Common myeloid progenitor, CD34-positive (primary cell): ENCODE results near the gene COG5.

ENCODE experiments used
- CTCF ChIA-PET: fragments of 350-600 bp; sonication (Branson Sonifier 250); formaldehyde crosslinking; loops from one replicate; lab custom pipeline; 2021; ENCODE audit warnings: antibody characterized with exemption; lab: Charles Lee
- POLR2A ChIA-PET: fragments of 350-600 bp; sonication (Branson Sonifier 250); formaldehyde crosslinking; loops from one replicate; lab custom pipeline; 2021; ENCODE audit warnings: antibody characterized with exemption; lab: Charles Lee
- DNase-seq, 3 donors: peaks; one replicate each; pipeline versions ENCODE4 v3.0.0 to v3.0.0-alpha.2; 2013
- H3K27ac ChIP-seq, 2 experiments: 1 replicate in 1 of 2; 2 replicates in 1 of 2; pipeline ENCODE4 v1.7.0; 2013; ENCODE audit warnings: inconsistent platforms in 2 of 2, low read length in 2 of 2, mild to moderate bottlenecking in 2 of 2, low read depth in 1 of 2, moderate library complexity in 1 of 2; ENCODE audit not compliant: severe bottlenecking in 2 of 2, insufficient read depth in 1 of 2, poor library complexity in 1 of 2
- H3K27me3 ChIP-seq, 5 experiments: replicated peaks in 2 of 5; 1 replicate in 3 of 5; 2 replicates in 2 of 5; pipeline versions ENCODE4 v1.6.1 to v1.7.0; 2013; ENCODE audit warnings: low read length in 4 of 5, mild to moderate bottlenecking in 2 of 5, moderate library complexity in 2 of 5, inconsistent platforms in 1 of 5; ENCODE audit not compliant: insufficient read depth in 5 of 5, control insufficient read depth in 4 of 5
- H3K36me3 ChIP-seq, 4 experiments: 1 replicate in 2 of 4; 2 replicates in 2 of 4; pipeline versions ENCODE4 v1.6.1 to v1.7.0; 2013; ENCODE audit warnings: low read length in 3 of 4, control low read depth in 1 of 4, mild to moderate bottlenecking in 1 of 4; ENCODE audit not compliant: control insufficient read depth in 4 of 4, insufficient read depth in 4 of 4
- H3K4me1 ChIP-seq, 4 experiments: 1 replicate in 3 of 4; 2 replicates in 1 of 4; pipeline versions ENCODE4 v1.6.1 to v1.7.1; 2013; ENCODE audit warnings: low read length in 3 of 4, mild to moderate bottlenecking in 3 of 4, control low read depth in 1 of 4, inconsistent platforms in 1 of 4, moderate library complexity in 1 of 4; ENCODE audit not compliant: control insufficient read depth in 4 of 4, insufficient read depth in 4 of 4; ENCODE audit errors: control extremely low read depth in 1 of 4
- H3K4me3 ChIP-seq, 7 experiments: 1 replicate in 4 of 7; 2 replicates in 3 of 7; pipeline versions ENCODE4 v1.5.1 to v1.7.0; 2013; ENCODE audit warnings: mild to moderate bottlenecking in 7 of 7, low read length in 6 of 7, moderate library complexity in 6 of 7, inconsistent platforms in 2 of 7, low read depth in 2 of 7, control low read depth in 1 of 7; ENCODE audit not compliant: insufficient read depth in 4 of 7, control insufficient read depth in 1 of 7; ENCODE audit errors: extremely low read depth in 1 of 7
- H3K9me3 ChIP-seq, 5 experiments: 1 replicate in 4 of 5; 2 replicates in 1 of 5; pipeline versions ENCODE4 v1.6.1 to v1.7.1; 2013; ENCODE audit warnings: low read length in 4 of 5, mild to moderate bottlenecking in 2 of 5, inconsistent platforms in 1 of 5, low read depth in 1 of 5, moderate library complexity in 1 of 5; ENCODE audit not compliant: control insufficient read depth in 4 of 5, insufficient read depth in 2 of 5; ENCODE audit errors: control extremely low read depth in 1 of 5
- WGBS: methylation state at CpG from one replicate; pipeline ENCODE4 v1.1.5; 2013; ENCODE audit not compliant: insufficient coverage; 5-methylcytosine and 5-hydroxymethylcytosine counted together

The COG5 gene

DNA sequence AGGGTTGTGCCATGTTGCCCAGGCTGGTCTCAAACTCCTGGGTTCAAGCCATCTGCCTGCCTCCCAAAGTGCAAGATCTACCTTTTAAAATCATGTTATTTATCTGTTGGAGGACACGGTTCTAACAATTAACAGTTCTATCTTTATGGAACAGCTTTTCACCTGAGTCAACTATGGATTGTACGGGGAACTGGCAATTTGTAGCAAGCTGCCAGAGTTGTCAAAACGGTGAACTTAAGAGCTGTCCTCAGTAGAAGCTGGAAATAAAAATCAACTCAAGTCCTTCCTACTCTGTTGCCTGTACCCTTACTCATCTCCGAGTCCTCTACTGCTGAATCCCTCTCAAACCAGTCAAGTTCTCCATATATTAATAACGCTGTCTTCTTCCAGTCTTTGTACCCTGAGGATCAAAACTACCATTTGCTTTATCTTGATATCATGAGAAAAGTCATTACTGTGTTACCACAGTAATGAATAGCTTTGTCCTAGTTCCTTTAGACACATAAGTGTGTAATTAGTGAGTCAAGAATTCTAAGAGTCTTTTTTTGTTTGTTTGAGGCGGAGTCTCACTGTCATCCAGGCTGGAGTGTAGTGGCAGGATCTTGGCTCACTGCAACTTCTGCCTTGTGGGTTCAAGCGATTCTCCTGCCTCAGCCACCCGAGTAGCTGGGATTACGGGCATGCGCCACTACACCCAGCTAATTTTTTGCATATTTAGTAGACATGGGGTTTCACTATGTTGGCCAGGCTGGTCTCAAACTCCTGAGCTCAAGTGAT lies 366.7 kb downstream of the COG5 start:
- no peak overlapping the region for H3K4me3 ChIP-seq
- ChIA-PET CTCF (no interaction called here), POLR2A (no interaction called here)
- 92% methylated on average over 4 of the region's 10 CpGs for WGBS
- H3K27ac ChIP-seq: no peak overlapping the region
- H3K36me3 ChIP-seq: peaks cover 25 to 74% (median 53%) of the 10 kb centered on the region in 4 experiments
- no peak for DNase-seq
- H3K4me1 ChIP-seq: peaks cover 0 to 2% (median 0%) of the 10 kb centered on the region in 4 experiments
- H3K9me3 ChIP-seq: no peaks in the 10 kb centered on the region
- no peaks in the 10 kb centered on the region for H3K27me3 ChIP-seq

DNA sequence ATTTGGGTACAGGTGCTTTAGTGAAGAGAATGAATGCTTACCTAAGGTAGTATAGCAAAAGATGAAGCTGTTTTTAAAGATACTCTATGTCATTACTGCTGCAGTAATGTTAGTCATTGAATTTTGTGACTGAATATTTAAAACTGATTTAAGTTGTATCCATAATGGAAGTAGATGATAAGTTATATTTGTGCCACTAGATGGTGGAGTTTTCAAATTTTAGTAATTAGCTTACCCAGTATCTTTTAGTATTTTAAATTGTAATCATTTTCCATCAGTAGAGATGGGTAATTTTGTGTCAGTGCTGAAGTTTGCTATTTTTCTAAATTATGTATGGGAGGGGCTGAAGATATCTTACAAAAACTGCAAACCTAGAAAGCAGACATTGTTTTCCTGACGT lies 369.7 kb downstream of the COG5 start:
- Histone ChIP-seq H3K27ac (no peak overlapping the region), H3K9me3 (no peaks in the 10 kb centered on the region), H3K4me1 (peaks cover 0 to 2% (median 0%) of the 10 kb centered on the region in 4 experiments), H3K36me3 (peaks cover 26 to 73% (median 52%) of the 10 kb centered on the region in 4 experiments), H3K27me3 (no peaks in the 10 kb centered on the region), H3K4me3 (no peak overlapping the region)
- no peak for DNase-seq
- ChIA-PET CTCF (interaction anchor here (0.9 to 2.7 kb wide), 11 partner anchors 9 to 699 kb away, joined by 3 to 11 read pairs (median 4); no protein-coding TSS in a partner anchor), POLR2A (interaction anchor here (1.2 kb wide), 1 partner anchor 24 kb away, joined by 9 read pairs; no protein-coding TSS in a partner anchor)
- no CpG with 5 or more reads among the region's 1 CpG for WGBS

DNA sequence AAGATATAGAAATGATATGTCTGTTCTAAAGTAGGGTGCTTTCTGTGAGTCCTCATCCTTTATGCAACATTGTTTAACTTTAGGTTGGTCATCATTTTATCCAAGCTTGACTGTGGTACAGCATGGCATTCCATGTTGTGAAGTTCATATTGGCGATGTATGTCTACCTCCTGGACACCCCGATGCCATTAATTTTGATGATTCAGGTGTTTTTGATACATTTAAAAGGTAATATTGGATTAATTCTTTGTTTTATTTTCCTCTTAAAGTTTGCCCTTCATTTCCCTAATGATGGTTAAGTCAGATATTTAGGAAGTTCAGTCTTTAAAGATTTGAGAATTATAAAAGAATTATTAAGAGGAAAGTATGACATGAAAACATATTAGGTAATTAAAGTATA lies 373.6 kb downstream of the COG5 start:
- POLR2A ChIA-PET: interaction anchor here (0.7 kb wide), 1 partner anchor 7 kb away, joined by 3 read pairs; no protein-coding TSS in a partner anchor
- WGBS: 100% methylated on average over 2 of the region's 2 CpGs
- no peaks in the 10 kb centered on the region for H3K27me3 ChIP-seq
- DNase-seq: no peak
- no peak overlapping the region for H3K27ac ChIP-seq
- H3K4me1 ChIP-seq: peaks cover 0 to 2% (median 0%) of the 10 kb centered on the region in 4 experiments
- CTCF ChIA-PET: interaction anchor here (1.4 to 1.6 kb wide), 4 partner anchors 9 to 12 kb away, joined by 3 to 6 read pairs (median 6); no protein-coding TSS in a partner anchor
- peaks cover 40 to 77% (median 50%) of the 10 kb centered on the region in 4 experiments for H3K36me3 ChIP-seq
- H3K9me3 ChIP-seq: no peaks in the 10 kb centered on the region
- no peak overlapping the region for H3K4me3 ChIP-seq

DNA sequence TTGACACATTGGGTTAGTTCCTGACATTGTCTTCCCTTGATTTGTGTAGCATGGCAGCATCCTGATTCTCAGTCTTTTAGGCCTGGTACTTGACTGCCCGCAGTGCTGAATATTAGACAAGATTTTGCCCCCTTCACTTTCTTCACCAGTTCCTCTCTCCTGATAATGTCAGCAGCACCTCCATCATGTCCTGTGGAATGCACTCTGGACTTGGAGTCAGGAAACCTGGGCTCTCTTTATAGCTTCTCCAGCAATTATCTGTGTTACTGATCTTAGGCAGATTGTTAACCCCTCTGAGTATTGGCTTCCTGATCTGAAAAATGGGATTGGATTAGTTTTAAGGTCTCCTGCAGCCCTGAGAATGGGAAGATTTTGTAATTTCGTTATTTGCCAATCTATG lies 375.9 kb downstream of the COG5 start:
- ChIA-PET POLR2A (no interaction called here), CTCF (interaction anchor here (2.2 kb wide), 1 partner anchor 14 kb away, joined by 8 read pairs; no protein-coding TSS in a partner anchor)
- H3K4me3 ChIP-seq: no peak overlapping the region
- DNase-seq: no peak
- H3K4me1 ChIP-seq: no peaks in the 10 kb centered on the region
- H3K27ac ChIP-seq: no peak overlapping the region
- 100% methylated on average over 2 of the region's 2 CpGs for WGBS
- H3K9me3 ChIP-seq: no peaks in the 10 kb centered on the region
- H3K36me3 ChIP-seq: peaks cover 44 to 93% (median 58%) of the 10 kb centered on the region in 4 experiments
- H3K27me3 ChIP-seq: no peaks in the 10 kb centered on the region

DNA sequence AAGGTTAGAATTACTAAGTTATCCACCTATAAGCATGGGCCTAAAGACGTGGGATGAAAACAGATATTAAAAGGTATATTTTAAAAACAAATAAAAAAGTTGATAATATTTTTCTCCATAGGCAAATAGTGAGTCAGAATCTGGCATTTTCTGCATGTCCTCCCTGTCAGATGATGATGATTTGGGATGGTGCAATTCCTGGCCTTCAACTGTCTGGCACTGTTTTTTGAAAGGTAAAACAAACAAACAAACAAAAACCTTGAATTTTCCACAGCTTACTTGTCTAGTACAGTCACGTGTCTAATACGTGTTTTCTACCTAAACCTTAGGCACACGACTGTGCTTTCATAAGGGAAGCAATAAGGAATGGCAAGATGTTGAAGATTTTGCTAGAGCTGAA lies 377.5 kb downstream of the COG5 start:
- ChIA-PET CTCF (interaction anchor here (2.2 kb wide), 1 partner anchor 12 kb away, joined by 8 read pairs; no protein-coding TSS in a partner anchor), POLR2A (no interaction called here)
- H3K9me3 ChIP-seq: no peaks in the 10 kb centered on the region
- no peak for DNase-seq
- 100% methylated on average over 2 of the region's 4 CpGs for WGBS
- H3K27me3 ChIP-seq: no peaks in the 10 kb centered on the region
- H3K4me3 ChIP-seq: no peak overlapping the region
- H3K4me1 ChIP-seq: no peaks in the 10 kb centered on the region
- no peak overlapping the region for H3K27ac ChIP-seq
- H3K36me3 ChIP-seq: peaks cover 47 to 94% (median 56%) of the 10 kb centered on the region in 4 experiments

DNA sequence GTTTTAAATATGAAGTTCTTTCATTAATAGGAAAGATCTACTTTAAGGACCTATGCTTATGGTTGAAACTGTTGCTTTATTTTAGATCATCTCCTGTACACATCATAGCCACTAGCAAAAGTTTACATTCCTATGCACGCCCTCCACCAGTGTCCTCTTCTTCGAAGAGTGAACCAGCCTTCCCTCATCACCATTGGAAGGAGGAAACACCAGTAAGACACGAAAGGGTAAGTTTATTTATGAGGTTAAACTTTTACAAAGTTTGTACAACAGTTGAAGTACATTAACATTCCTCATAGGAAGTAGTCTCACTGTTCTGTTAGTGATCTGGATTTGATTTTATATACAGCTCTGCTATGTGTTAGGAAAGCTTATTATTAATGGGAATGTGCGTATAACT lies 378.0 kb downstream of the COG5 start:
- POLR2A ChIA-PET: interaction anchor here (0.6 kb wide), 1 partner anchor 15 kb away, joined by 3 read pairs; no protein-coding TSS in a partner anchor
- CTCF ChIA-PET: interaction anchor here (2.2 kb wide), 1 partner anchor 12 kb away, joined by 8 read pairs; no protein-coding TSS in a partner anchor
- H3K4me3 ChIP-seq: no peak overlapping the region
- H3K9me3 ChIP-seq: no peaks in the 10 kb centered on the region
- WGBS: no CpG with 5 or more reads among the region's 4 CpGs
- H3K4me1 ChIP-seq: peaks cover 0 to 5% (median 0%) of the 10 kb centered on the region in 4 experiments
- peaks cover 44 to 92% (median 55%) of the 10 kb centered on the region in 4 experiments for H3K36me3 ChIP-seq
- H3K27me3 ChIP-seq: no peaks in the 10 kb centered on the region
- H3K27ac ChIP-seq: no peak overlapping the region
- DNase-seq: no peak
